Measurements from ENCODE around the gene AFF3. TPM values are rescaled to one million over a fixed set of nuclear protein-coding genes. Genes with fewer than 3 reads are reported as not detected.

The AFF3 gene
- total and polyA plus RNA-seq, 2 of the 8 experiments (the other 6 are each of a cell fraction or from before 2014, with no cell fraction given), result 0.27 to 3.0 TPM

DNA sequence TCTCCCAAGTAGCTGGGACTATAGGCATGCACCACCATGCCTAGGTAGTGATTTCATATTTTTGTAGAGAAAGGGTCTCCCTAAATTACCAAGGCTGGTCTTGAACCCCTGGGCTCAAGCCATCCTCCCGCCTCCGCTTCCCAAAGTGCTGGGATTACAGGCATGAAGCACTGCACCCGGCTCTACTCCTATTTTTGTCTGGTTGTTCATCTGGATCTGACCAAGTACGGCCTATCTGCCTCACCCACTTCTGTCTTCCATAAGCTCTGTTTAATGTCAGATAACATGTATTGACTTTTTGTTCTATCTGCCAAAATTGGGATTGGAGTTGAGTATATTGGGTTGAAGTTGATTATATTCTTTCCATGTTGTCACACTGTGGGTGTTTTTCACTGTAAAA is 198.4 kb downstream of the AFF3 start:
- no peak for FAIRE-seq
- Histone ChIP-seq H3K4me1 (replicated peaks in 1 of 4; ENCODE audit: control insufficient read depth in 3 of 4, insufficient read depth in 4 of 4, low read length in 3 of 4) (no peaks in the 10 kb centered on the region), H3K23me2 (ENCODE audit: low read depth, low read length) (no peaks in the 10 kb centered on the region), H3K79me2 (ENCODE audit: control insufficient read depth in 1 of 2, insufficient read depth in 2 of 2, low read length in 2 of 2) (no peaks in the 10 kb centered on the region), H2BK12ac (ENCODE audit: low read depth, low read length) (no peak overlapping the region), H3K27me3 (replicated peaks in 1 of 4; ENCODE audit: control insufficient read depth in 3 of 4, extremely low read depth in 1 of 4, insufficient read depth in 3 of 4, low read length in 3 of 4) (no peaks in the 10 kb centered on the region), H3K23ac (ENCODE audit: insufficient read length) (no peak overlapping the region), H2BK120ac (replicated peaks; ENCODE audit: low read depth, low read length) (no peak overlapping the region), H3K9me3 (ENCODE audit: insufficient read depth in 2 of 2, low read depth in 1 of 2, low read length in 1 of 2) (no peaks in the 10 kb centered on the region), H4K5ac (ENCODE audit: insufficient read length, low read depth, low read length) (no peak overlapping the region), H3K4ac (replicated peaks; ENCODE audit: insufficient read length, low read depth, low read length) (no peak overlapping the region), H3K4me3 (ENCODE audit: extremely low read depth in 1 of 4, insufficient read depth in 2 of 4, low read depth in 3 of 4, low read length in 4 of 4) (no peak overlapping the region), H2BK5ac (ENCODE audit: low read depth, low read length) (no peak overlapping the region), H2AK5ac (ENCODE audit: low read depth, low read length) (no peak overlapping the region), H3K14ac (ENCODE audit: insufficient read length) (no peak overlapping the region), H3K36me3 (ENCODE audit: control insufficient read depth in 2 of 4, insufficient read depth in 4 of 4, low read length in 3 of 4) (no peaks in the 10 kb centered on the region), H4K20me1 (replicated peaks in 1 of 2; ENCODE audit: control insufficient read depth in 1 of 2, insufficient read depth in 2 of 2, low read length in 2 of 2) (no peaks in the 10 kb centered on the region), H4K91ac (replicated peaks; ENCODE audit: insufficient read length, low read length) (no peak overlapping the region), H4K8ac (ENCODE audit: extremely low read depth, insufficient read depth, low read length) (no peak overlapping the region), H3K79me1 (ENCODE audit: low read depth, low read length) (no peaks in the 10 kb centered on the region; the same call in 1 of the 2 replicates), H3K4me2 (ENCODE audit: insufficient read depth in 1 of 2, low read depth in 2 of 2, low read length in 2 of 2) (no peak overlapping the region), H3K18ac (ENCODE audit: extremely low read depth, low read length) (no peak overlapping the region), H2BK20ac (ENCODE audit: low read length) (no peak overlapping the region), H2BK15ac (ENCODE audit: low read length) (no peak overlapping the region), H2AFZ (ENCODE audit: low read length) (no peak overlapping the region), H3K27ac (ENCODE audit: low read depth, low read length) (no peak overlapping the region), H3K9ac (replicated peaks in 1 of 4; ENCODE audit: extremely low read depth in 1 of 4, low read depth in 3 of 4, low read length in 3 of 4) (no peak overlapping the region), H3K56ac (replicated peaks; ENCODE audit: insufficient read length, low read depth, low read length) (no peak overlapping the region)
- no peak for DNase-seq (ENCODE audit: low read depth in 1 of 2, low spot score in 2 of 2)
- ChIA-PET POLR2A (ENCODE audit: partially characterized antibody) (interaction anchor here (0.7 kb wide), 1 partner anchor 908 kb away, joined by 3 read pairs; no protein-coding TSS in a partner anchor), CTCF (ENCODE audit: partially characterized antibody) (interaction anchor here (1.2 to 1.3 kb wide), 3 partner anchors 17 to 302 kb away, joined by 3 read pairs; no protein-coding TSS in a partner anchor)
- WGBS, 2 experiments (ENCODE audit: extremely low coverage in 1 of 2, insufficient coverage in 1 of 2, insufficient read length in 1 of 2, insufficient replicate concordance in 2 of 2, low coverage in 1 of 2, low lambda C conversion rate in 2 of 2, missing lambda C conversion rate in 1 of 2), result 92% methylated on average over 4 of the region's 4 CpGs; no CpG with 5 or more reads in 1 of the 2 experiments
- no peak for TF ChIP-seq RBBP5 (IDR thresholded peaks at IDR 0.05; ENCODE audit: borderline replicate concordance, low read depth, low read length)
- no peak for TF ChIP-seq ZNF274 (IDR thresholded peaks at IDR 0.05; ENCODE audit: borderline replicate concordance, extremely low read depth, low read length)
- TF ChIP-seq MAFK (IDR thresholded peaks at IDR 0.05; ENCODE audit: low read depth, low read length), result no peak
- TF ChIP-seq NANOG (IDR thresholded peaks at IDR 0.05; ENCODE audit: insufficient read depth, low read depth, low read length, poor library complexity, severe bottlenecking), result no peak
- TF ChIP-seq POLR2AphosphoS5 (IDR thresholded peaks at IDR 0.05; ENCODE audit: low read depth, low read length), result no peak
- no peak for TF ChIP-seq GABPA (IDR thresholded peaks at IDR 0.05; ENCODE audit: borderline replicate concordance, insufficient read depth, low read length)
- no peak for TF ChIP-seq POLR2A (IDR thresholded peaks at IDR 0.05; ENCODE audit: control extremely low read depth in 1 of 2, low read depth in 2 of 2, low read length in 2 of 2)
- no peak for TF ChIP-seq RXRA (IDR thresholded peaks at IDR 0.05; ENCODE audit: insufficient read depth, low read depth, low read length)
- no peak for TF ChIP-seq TCF12 (IDR thresholded peaks at IDR 0.05; ENCODE audit: low read depth, low read length)
- TF ChIP-seq PHF8 (conservative IDR thresholded peaks at IDR 0.05; ENCODE audit: low read depth, low read length), result no peak
- TF ChIP-seq TBP (IDR thresholded peaks at IDR 0.05; ENCODE audit: low read depth, low read length), result no peak
- no peak for TF ChIP-seq KDM1A (IDR thresholded peaks at IDR 0.05; ENCODE audit: borderline replicate concordance, low read length)
- no peak for TF ChIP-seq SIN3A (conservative IDR thresholded peaks at IDR 0.05 in 1 of 2, IDR thresholded peaks at IDR 0.05 in 1 of 2; ENCODE audit: low read depth in 1 of 2, low read length in 2 of 2)
- TF ChIP-seq CTBP2 (IDR thresholded peaks at IDR 0.05; ENCODE audit: borderline replicate concordance, insufficient read depth, insufficient read length, low read length), result no peak
